Tongue (tissue), 2 donors: ENCODE data around the gene SDK2. TPM values are rescaled to one million over a fixed set of nuclear protein-coding genes. Genes with fewer than 3 reads are reported as not detected.
A peak's percentile ranks its signal among the peaks of the same experiment; 100 is the strongest.

ENCODE experiments used
- DNase-seq: peaks from one replicate; pipeline ENCODE4 v3.0.0-alpha.2; 2015
- total RNA-seq: library from RNA; depleted of rRNA; stranded (reverse); fragments of >200 nt; gene quantifications from one replicate; pipeline ENCODE4 v1.2.3, GENCODE V29; 2014

SDK2 gene
- total RNA-seq, 1 donor from 2014 or later = 12.7 TPM

DNA sequence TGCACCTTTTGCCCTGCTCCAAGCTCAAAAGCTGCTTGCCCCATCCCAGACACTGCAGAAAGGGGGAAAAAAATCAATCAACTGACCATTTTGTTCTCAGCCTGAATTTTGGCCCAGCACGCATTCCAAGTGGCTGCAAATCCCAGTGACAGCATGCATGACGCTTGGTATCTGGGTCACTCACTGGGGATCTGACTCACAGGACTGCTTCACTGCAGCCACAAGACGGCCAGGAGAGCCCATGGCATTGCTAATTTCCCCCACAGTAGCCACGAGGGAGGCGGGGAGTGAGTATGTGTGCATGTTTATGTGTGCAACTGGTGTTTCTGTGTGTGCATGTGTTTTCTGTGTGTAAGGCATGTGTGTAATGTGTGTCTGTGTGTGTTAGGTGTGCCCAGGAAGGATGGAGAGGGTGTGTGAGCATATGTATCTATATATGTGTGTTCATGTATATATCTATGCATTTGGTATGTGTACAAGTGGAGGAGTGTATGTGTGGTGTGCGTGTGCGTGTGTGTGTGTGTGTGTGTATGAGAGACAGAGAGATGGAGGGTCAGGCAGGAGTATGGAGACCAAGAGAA lies 33.8 kb downstream of the SDK2 start:
- DNase-seq = no peak

DNA sequence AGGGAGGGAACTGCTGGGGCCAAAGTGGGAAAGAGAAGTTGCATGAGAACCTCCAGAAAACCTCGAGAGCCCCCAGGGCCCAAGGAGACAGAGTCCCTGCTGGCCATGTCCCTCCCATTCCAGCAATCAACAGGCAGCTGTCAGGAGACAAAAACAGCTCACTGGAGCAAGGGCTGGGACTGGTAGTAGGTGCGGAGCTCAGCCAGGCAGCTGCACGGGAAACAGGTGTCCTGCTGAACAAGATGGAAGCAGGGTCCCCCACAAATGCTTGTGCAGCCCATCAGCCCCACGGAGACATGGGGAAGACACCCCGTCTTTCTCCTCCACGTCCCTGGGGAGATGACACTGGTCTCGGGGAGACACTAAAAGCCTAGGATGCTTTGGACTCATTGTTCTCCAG lies 34.5 kb downstream of the SDK2 start:
- DNase-seq = peak; percentile 64

DNA sequence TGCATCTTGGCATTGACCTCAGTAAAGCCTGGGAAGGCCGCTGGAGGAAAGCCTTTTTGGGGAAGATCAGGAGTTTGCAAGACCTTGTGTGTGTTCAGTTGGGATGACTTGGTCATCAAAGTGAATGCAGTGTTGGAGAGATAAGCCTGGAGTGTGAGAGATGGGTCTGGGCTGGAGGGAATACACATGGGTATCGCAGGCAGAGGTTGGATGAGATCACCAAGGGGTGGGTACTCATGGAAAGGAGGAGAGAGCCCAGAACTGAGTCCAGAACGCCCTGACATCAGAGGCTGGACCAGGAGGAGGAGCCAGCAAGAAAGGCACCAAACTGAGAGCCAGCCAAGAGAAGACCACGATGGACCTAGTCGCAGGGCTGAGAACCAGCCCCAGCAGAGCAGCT lies 35.2 kb downstream of the SDK2 start:
- DNase-seq = no peak

DNA sequence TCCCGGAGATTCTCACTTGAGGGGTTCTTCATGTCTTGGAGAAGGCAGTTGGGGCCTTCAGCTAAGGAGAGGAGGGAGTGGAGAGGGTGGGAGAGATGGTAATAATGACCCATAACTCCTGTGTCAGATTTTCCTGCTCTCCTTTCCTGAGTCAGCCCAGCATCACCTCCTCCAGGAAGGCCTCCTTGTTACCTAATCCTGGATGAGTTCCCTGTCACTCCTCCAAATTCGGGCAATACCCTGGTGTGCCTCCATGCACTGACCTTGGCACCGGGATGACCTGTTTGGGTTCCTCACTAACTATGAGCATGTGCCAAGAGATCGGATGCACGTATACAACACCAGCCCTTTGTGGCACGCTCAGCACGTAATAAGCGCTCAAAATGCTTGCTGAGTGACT lies 38.8 kb downstream of the SDK2 start:
- DNase-seq = no peak

DNA sequence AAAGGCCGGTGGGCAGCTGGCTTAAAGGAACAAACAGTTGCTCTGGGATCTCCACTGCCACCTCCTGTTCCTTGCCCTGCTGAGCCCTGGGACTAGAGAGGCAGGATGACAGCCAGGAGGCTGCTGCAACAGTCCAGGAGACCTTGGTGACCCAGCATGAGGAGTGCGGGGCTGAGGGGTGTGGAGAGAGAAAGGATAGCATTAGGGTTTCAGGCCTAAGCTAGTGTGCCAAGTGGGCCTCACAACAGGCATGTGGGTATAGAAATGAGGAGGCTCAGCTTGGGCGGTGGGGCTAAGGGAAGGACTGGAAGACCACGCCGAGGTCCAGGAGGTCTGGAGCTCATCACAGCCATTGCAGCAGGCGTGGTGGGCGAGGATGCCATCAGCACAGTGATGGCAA lies 39.8 kb downstream of the SDK2 start:
- DNase-seq = no peak

DNA sequence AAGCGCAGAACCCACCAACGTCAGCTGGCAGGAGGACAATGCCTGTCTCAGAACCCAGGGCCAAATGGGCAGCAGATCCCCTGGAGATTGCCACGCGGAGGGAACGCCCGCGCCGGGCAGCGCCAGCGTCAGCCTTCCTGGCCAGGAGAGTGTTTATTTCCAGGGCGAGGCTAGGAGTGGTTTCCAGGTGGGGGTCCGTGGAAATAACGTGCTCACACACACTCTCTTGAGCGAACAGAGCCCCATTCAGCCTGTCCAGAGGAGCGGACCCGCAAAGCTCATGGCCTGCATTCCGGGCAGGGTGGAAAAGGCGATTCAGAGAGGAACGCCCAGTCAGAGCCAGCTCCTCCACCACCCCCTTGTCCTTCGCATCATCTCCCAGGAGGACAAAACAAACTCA lies 40.3 kb downstream of the SDK2 start:
- DNase-seq = peak; percentile 54

DNA sequence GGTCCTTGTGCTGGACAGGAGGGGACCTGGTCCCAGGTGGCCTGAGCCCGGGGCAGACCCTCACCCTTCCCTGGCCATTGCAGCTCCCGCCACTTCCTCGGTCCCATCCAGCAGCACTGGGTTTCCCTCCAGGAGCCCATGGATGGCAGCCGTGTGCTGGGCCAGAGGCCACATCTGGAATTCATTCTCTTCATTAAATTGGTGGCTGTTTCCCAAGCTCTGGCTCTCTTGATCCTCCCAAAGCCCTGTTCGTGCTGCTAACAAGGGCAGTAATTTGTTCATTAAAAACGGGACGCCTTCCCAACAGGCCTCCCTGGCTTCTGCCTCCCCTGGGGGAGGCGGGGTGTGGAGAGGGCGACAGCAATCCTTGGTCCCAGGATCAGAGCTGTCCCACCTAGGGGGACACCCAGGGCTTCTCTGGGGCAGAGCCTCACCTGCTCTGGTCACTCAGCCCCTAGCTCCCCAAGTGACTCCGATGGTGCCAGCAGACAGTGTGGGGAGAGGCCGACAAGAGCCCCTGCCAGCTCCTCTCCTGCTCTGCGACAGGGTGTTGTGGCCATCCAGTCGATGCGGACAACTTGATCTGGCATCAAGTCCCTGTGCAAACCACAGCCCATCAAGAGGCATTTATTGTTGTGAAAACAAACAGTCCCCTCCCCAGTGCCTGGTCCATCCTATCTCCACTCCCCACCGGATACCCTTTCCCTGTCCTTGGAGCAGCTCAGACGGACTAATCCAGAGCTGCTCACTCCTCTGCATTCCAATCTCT lies 44.0 kb downstream of the SDK2 start:
- DNase-seq = peak; percentile 78

DNA sequence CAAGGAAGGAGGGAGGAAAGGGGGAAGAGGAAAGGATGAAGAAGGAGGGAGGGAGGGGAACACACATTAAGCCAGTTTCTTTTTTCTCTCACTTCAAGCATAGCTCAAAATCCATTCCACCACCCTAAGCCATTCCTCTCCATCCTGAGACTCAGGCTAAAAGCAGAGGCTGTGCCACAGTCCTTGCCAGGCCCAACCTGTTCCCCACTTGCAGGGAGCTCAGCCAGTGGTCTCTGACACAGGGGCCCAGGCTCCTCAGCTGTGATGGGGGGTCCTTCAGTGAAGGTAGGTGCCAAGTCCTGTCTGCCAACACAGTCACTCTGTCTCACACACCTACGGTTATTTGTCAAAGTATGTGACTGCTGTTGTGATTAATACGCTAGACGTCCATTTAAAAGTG lies 44.6 kb downstream of the SDK2 start:
- no peak for DNase-seq

DNA sequence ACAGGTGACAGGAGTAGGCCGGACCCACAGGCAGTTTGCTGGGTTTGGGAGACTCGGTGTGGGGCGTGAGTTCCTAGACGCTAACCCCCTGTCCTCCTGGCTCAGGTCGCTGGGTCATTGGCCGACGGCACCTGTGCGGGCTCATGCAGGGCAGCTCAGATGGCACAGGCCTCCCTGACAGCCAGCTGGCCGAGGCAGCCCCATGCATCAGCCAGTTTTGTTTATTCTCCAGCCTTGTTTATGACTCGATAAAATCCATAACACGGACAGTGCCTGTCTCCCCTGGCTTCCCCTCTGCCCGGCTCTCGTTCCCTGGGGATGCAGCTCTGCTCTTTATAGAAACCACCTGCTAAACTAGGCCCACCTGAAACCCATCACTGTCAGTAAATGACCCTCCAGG lies 46.0 kb downstream of the SDK2 start:
- no peak for DNase-seq

DNA sequence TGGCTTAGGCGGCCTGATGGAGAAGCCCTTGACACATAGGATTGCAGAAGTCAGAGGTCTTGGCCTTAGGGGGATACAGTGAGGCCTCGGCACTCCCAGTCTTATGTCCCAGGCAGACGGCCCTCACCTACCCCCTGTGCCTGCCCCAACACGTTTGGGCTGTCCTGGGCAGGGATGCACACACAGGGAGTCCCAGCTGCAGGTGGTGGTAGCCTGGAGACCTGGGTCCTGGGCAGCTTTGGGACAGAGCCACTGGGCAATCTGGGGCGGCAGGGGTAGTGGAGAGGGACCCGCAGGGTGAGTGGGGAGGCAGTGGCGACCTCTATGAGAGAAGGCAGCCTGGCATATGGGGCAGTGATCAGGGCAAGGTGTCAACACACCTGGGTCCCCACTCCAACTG lies 48.3 kb downstream of the SDK2 start:
- DNase-seq = no peak

DNA sequence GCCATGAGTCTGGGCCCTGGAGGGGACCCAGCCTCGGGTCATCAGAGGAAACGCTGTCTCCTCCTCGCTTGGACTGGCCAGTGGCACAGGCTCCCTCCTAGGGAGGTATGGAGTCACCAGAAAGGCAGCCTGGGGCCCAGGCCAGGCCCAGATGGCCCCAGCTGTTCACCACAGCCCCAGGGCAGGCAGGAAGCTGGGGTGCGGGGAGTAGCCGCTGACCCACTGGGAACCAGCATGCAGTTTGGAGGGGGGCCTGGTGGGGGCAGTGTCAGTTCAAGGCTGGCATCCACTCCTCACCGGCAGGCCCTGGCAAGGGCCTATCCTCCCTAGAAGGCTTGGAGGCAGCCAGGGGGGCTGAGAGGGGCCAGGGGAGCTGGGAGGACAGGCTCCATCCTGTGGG lies 48.8 kb downstream of the SDK2 start:
- peak; percentile 77 for DNase-seq

DNA sequence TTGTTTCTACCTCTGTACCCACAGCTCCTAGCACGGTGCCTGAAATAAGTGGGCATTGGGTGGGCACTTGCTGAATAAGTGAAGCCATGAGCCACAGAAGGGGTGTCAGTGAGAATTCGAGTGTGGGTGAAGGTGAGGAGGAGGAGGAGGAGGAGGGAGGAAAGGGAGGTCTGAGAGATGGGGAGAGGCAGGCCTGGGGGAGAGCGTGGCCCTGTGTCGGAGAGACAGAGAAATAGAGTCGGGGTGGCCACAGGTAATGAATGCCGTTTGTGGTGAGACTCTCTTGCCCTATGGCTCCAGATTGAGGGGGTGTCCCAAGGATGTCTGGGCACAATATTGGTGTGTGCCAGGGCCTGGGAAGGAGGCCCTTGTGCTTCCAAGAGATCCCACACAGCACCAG lies 49.2 kb downstream of the SDK2 start:
- no peak for DNase-seq

DNA sequence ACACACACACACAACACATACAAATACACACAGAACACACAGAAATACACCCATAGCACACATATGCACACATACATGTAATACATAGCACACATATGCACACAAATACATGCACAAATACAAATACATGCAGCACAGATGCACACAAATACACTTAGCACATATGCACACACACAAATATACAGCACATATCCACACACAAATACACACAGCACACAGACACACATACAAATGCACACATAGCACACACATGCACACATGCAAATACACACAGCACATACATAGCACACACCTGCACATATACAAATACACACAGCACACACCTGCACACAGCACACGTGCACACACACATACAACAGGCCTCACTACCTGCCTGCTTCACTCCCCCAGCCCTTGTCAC lies 49.6 kb downstream of the SDK2 start:
- DNase-seq = no peak

DNA sequence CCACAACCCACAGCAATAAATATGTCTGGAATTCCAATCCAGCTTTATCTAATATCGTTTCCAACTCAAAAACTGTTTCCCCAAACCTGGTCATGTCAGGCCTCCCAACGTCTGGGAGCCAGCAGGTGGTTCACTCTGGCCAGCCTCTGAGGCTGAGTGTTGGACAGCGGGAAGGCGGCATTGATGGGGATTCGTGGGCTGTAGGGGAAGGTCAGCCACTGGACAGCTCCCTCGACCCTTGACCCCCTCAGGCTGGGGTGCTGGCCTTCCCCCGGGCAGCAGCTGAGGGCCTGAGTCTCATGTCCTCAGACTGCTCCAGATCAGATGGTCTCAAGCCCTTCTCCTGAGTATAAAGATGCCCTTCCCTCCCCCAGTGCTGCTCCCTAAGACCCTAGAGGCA lies 50.2 kb downstream of the SDK2 start:
- DNase-seq = no peak

DNA sequence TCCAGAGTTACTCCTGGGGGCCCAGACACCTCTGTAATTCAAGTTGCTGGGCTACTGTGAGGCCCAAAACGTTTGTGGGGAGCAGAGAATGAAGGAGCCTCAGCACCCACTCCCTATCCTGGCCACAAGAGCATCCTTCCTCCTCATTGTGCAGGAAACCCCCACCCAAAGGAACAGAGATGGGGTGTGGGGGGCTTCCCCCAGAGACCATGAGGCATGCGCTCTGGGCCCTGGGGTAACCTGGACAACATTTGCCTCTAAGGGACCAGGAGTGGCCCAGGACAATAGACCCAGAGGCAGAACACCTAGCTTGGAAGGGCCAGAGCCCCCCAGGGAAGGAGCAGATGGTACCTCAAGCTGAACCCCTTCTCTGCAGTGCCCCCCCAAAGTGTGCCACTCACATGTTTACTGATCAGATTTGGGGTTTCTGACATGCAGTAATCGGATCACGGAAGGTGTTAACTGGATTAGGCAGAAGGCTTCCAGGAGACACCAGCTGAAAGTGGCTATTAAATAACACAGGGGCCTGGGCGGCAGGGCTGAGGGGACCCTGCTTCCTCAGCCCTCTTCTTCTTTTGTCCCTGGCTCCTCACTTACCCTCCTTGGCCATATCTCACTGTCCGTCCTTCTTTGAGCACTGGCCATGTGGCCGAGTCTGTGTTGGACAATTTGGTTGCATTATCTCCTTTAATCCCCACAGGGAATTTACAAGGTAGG lies 50.8 kb downstream of the SDK2 start:
- no peak for DNase-seq

DNA sequence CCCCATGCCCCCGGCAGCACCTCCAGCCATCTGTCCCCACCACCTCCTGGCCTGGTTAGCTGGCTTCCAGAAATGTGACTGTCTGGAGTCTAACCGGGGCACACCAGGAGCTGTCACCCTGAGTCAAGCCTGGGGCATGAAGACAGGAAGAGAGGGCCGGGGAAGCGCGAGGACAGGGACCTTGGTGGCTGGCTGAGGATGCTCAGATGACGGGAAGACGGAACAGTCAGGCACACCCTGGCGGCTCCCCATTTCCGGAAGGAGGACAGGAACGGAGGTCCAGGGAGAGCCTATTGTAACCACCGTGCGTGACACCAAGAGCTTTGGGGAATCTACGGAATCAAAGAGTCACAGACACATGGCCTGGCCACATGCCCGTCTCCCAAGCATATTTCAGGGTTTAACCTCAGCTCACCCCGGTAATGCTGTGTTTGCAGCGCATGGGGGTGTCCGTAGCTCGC lies 51.7 kb downstream of the SDK2 start:
- DNase-seq = no peak

DNA sequence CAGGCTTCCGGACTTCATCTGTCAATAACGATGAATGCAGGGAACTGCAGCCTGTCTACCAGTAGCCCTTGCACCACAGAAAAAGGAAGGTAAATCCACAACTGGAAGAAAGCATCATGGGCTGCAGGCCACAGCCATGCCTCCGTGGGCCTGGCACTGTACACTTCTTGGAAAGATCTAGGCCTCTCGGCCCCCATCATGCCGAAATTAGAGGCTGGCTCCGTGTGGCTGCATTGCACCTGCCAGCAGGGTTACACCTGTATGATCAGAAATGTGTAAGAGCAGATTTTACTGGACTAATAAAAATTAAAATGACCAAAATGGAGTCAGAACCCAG lies 52.2 kb downstream of the SDK2 start:
- no peak for DNase-seq

DNA sequence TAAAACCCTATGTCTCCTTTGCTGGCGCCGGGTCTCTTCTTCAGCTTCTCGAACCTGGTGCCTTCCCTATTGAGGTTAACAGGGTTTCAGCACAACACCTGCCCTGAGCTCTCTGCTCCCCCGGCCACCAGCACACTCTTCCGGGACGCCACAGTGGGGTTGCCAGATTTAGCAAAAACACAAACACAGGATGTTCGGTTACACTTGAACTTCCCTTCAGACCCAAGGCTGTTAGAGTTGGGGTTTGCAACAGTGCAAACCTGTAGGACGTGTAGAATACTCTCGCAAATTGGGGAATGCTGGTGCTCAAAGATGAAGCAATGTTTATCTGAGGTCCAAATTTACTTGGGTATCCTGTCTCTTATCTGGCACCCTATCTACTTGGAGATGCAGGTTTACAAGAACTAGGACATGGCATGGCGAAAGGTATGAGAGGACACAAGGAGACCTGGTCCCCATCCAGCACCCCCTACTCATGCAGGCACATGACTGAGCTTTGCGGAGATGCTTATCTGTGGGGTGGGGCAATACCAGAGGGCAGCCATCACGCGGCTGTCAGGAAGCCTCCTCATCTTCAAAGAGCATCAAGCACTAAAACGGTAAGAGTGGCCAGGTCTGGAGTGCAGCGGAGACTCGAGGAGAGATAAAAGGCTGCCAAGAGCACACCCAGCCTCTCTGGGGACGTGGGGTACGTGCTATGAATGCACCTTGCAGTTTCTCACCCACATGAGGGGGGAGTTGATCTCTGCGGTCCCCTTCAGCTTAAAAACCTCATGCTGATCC lies 52.8 kb downstream of the SDK2 start:
- no peak for DNase-seq

DNA sequence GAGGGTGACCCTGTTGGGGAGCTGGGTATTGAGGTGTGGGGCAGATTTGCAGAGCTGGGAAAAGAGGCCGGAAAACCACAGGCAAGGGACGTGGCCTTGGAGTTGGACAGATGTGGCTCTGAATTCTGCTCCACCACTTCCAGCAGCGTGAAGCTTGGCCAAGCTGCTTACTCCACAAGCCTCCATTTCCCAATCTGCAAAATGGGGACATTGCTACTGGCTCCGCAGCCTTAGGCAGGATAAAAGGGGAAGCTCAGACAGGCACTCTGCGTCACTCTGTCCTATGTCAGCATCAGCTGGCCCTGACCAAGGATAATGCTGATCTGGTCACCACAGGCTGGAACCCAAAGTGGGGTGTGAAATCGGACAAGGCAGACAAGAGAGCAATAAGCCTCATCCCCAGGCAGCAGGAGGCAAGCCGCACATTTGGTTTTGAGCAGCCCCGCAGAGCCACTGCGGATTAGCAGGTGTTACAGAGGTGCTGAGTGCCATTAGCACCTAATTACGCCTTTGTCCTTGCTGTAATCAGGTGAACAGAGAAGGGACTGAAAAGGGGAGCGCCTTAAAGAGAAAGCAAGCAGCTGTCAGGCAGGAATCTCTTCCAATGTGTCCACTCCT lies 54.8 kb downstream of the SDK2 start:
- DNase-seq = no peak

DNA sequence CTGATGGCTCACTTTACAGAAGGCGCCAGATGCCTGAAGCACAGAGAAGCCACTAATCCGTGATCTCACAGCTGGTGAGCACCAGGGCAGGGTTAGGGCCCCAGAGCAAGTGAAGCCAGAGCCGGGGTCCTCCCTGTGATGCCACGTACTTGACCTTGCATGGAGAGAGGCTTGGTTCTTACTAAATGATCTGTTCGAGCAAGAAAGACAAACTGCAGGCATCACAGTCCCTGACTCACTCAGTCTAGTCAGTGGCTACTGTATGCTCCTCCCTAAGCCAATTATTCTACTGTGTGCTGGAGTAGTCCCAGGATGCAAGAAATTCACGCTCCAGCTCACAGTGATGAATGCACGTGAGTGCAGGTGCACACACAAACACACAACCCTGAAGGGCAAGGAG lies 55.4 kb downstream of the SDK2 start:
- DNase-seq = no peak

DNA sequence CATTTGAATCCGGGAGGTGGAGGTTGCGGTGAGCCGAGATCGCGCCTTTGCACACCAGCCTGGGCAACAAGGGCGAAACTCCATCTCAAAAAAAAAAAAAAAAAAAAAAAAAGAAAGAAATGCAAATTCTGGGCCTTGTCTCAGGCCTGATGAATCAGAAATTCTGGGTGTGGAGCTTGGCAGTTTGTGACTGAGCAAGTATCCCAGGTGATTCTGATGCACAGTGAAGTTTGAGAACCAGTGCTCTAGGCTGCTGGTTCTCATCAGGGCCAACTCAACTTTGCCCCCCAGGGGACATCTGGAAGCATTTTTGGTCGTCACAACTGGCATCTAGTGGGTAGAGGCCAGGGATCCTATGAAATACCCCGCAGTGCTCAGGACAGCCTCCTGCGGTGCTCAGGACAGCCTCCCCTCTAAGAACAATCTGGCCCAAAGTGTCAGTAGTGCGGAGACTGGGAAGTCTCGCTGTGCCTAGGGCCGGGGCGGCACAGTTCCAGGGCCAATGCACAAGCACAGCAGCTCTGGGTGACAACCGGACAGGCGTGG lies 55.9 kb downstream of the SDK2 start:
- no peak for DNase-seq

DNA sequence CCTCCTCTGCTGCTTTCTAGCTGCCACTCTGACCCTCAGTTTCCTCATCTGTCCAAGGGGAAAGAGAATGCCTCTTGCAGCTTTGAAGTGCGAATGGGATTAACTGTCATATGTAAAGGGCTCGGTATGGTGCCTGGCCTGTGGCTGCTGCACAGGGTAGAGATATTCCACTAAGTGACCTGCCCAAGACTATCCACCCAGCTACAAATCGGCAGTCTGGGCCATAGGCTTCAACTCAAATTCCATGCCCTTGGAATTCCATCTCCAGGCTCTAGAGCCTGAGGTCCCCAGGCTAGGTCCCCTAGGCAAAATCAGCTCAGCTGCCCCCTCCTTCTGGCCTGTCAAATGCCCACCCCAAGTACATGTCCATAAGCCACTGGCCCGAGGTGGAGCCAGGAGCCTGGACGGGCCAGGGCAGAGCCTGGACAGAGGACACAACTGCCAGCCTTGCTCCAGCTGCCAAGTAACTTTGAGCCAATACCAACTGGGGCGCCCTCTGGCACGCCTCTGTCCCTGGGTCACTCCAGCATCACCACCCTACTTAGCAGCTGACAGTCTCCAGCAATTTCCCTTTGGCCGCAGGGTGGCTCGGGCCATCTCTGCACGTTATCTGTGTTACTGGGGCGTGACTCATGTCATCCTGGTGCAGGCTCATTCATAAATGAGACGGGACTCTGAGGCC lies 57.2 kb downstream of the SDK2 start:
- no peak for DNase-seq
